Ascending aorta (tissue), 1 donor: ENCODE results near the gene TEX2. TPM values are rescaled to one million over a fixed set of nuclear protein-coding genes. Genes with fewer than 3 reads are reported as not detected.

Experiments
- total RNA-seq: library from RNA; depleted of rRNA; stranded (reverse); fragments of >200 nt; gene quantifications from one replicate; pipeline ENCODE4 v1.1.0, GENCODE V29; 2016

The TEX2 gene
- total RNA-seq, 1 donor from 2014 or later = 94.6 TPM

Other genes with a start within 250 kb of the TEX2 start
- 212 TPM for gene ICAM2, start 242.6 kb downstream of the TEX2 start, total RNA-seq
- gene ERN1, start 133.1 kb downstream of the TEX2 start, total RNA-seq = 26.5 TPM
- gene PECAM1, start 127.6 kb upstream of the TEX2 start, total RNA-seq = 325 TPM
- gene MILR1, start 185.9 kb upstream of the TEX2 start, total RNA-seq = 6.2 TPM
- 1.5 TPM for gene POLG2, start 233.8 kb upstream of the TEX2 start, total RNA-seq
- gene DDX5, start 243.0 kb upstream of the TEX2 start, total RNA-seq = 564 TPM
- 6.9 TPM for gene CEP95, start 243.7 kb upstream of the TEX2 start, total RNA-seq